Measurements from ENCODE around the gene CRB3.

DNA sequence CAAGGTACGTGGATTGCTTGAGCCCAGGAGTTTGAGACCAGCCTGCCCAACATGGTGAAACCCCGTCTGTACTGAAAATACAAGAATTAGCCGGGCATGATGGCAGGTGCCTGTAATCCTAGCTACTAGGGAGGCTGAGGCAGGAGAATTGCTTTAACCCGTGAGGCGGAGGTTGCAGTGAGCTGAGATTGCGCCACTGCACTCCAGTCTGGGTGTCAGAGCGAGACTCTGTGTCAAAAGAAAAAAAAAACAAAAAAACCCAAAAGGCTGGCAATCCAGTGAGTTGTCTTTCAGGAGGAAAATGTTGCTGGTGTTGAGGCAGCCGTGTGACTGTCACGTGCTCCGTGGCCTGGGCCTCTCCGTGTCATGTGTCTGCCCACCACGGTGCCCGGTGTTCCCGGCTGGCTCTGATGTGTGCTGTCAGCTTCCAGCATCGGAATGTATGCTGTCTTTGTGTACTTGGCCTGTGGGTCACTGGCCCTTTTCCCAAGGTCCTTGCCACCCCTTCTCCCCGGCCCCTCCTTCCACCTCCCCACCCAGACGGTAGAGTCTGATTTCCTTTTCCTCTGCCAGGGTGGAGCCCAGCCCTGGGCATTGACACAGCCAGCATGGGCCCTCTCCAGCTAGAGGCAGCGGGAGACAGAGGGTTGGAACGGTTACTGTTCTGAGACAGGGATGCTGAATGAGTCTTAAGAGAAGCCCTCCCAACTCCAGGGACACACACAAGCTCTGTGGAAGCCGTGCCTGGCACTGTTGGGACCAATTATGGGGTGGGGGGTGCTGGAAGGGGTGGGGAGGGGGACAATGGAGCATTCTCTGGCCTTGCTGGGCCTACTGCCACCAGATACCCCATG is 45.3 kb downstream of the CRB3 start:
- no peak for TF ChIP-seq BHLHE40 (IDR thresholded peaks at IDR 0.05; ENCODE audit: low read depth, low read length)
- TF ChIP-seq POLR2A (IDR thresholded peaks at IDR 0.05; ENCODE audit: low read depth, low read length), result no peak
- no peak for TF ChIP-seq MXI1 (IDR thresholded peaks at IDR 0.05; ENCODE audit: borderline replicate concordance, low read depth, low read length)
- TF ChIP-seq, protein P1, sequence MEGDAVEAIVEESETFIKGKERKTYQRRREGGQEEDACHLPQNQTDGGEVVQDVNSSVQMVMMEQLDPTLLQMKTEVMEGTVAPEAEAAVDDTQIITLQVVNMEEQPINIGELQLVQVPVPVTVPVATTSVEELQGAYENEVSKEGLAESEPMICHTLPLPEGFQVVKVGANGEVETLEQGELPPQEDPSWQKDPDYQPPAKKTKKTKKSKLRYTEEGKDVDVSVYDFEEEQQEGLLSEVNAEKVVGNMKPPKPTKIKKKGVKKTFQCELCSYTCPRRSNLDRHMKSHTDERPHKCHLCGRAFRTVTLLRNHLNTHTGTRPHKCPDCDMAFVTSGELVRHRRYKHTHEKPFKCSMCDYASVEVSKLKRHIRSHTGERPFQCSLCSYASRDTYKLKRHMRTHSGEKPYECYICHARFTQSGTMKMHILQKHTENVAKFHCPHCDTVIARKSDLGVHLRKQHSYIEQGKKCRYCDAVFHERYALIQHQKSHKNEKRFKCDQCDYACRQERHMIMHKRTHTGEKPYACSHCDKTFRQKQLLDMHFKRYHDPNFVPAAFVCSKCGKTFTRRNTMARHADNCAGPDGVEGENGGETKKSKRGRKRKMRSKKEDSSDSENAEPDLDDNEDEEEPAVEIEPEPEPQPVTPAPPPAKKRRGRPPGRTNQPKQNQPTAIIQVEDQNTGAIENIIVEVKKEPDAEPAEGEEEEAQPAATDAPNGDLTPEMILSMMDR (conservative IDR thresholded peaks at IDR 0.05; ENCODE audit: low read depth, low read length), result no peak
- TF ChIP-seq MAZ (IDR thresholded peaks at IDR 0.05; ENCODE audit: borderline replicate concordance, low read depth, low read length), result no peak
